Smooth muscle cell of trachea (primary cell): ENCODE measurements around the gene DRD1. TPM values are rescaled to one million over a fixed set of nuclear protein-coding genes. Genes with fewer than 3 reads are reported as not detected.

Experiments
- total RNA-seq: library from RNA; depleted of rRNA; stranded (reverse); fragments of >200 nt; gene quantifications from 2 replicates; pipeline ENCODE4 v1.2.1, GENCODE V29; 2014

DRD1 gene
- total RNA-seq, result under 0.01 TPM in 1 of 2 replicates, not detected in the other

DNA sequence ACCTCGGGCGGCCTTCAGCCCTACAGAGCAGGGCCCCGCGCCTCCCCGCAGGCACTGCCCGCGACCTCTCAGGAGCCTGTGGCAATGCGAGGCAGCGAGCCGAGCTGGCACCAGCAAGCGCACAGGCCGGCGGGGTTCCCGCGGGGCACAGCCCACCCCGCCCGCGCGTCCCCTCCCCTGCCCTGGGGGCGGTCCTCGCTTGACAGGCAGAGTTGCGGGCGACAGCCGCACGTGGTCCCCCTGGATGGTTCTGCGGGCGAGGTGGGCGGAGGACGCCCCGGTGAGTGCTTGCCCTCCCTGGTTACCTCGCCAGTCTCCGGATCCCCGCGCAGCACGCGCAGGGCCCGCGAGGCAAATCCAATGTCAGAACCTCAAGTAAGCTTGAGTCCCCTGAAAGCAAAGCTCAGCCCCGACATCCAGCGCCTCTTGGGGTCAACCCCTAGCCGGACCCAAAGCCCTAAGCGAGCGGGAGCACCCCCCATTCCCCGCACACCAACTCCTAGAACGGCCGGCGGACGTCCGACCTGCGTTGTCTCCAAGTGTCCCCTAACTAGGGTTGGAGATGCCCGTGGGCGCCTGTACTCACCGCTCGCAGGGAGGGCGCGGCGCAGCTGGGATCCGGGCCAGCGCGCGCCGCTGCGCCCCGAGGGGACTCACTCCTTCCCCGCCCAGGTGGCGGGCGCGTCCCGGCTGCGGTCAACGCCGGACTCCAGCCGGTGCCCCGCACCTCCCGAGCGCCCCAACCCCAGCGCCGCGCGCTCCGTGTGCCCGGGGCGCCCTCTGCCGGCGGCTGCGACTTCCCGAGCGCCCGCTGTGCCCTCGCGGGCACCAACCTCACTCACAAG, at the start of gene DRD1:
Gene DRD1 (minus strand): TSS at position 123 of the 845 bp plus-strand sequence. CDS start 1,083 bp downstream, outside the sequence.

DNA sequence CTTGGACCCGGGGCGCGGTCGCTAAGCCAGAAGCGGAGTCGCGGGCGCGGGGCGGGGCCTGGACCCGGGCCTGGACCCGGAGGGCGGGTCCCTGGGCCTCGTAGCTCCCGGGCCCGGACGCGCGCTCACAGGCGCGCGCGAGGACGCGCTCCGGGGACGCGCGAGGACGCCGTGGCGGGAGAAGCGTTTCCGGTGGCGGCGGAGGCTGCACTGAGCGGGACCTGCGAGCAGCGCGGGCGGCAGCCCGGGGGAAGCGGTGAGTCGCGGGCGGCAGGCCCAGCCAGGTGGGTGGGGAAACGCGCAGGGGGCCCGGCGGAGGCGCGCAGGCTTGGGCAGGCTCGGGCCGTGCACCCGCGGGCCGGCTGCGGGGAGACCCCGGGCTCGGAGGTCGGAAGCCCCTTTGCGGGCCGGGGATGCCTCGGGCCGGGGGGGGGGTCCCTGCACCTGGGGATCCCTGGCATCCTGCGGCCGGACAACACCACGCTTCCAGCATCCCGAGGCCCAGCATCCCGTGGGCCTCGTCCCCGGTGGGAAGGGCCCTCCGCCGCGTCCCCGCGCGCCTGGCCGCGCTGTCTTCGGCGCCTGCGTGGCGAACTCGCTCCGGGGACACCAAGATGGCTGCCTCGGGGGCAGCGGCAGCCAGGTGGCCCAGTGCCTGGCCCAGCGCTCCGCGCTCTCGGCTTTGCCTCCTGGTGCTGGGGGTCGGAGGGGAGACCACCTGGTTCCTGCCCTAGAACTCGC, 34.6 kb upstream of the DRD1 start, which contains the start of gene SFXN1:
Gene SFXN1 (plus strand): TSS at position 177 of the 741 bp plus-strand sequence. CDS start 13,544 bp downstream, outside the sequence.

Other genes with a start within 250 kb of the DRD1 start
- gene SFXN1, start 34.4 kb upstream of the DRD1 start, total RNA-seq, result 132 and 149 TPM in 2 replicates
- gene HRH2, start 213.9 kb upstream of the DRD1 start, total RNA-seq, result not detected in 2 replicates